GM18951 (cell line): ENCODE measurements around the gene CASP7.
A peak's percentile ranks its signal among the peaks of the same experiment; 100 is the strongest.

Experiments
- POLR2A ChIP-seq: IDR thresholded peaks from 4 replicates; pipeline ENCODE4 v1.6.1; 2011; ENCODE audit warnings: mild to moderate bottlenecking; ENCODE audit not compliant: insufficient read length, insufficient read depth; ENCODE audit errors: extremely low read depth
- in situ Hi-C: fragments of 300-500 bp; cut with MboI; formaldehyde crosslinking; loops from one replicate; pipeline ENCODE4 v1.12.0; 2022; ENCODE audit warnings: low sequenced_read_pairs, mixed read lengths, inconsistent platforms; ENCODE audit not compliant: unreplicated experiment

Gene CASP7

GRCh38 chr10:113679463-113680189 is at the start of gene CASP7:
CASP7 (plus strand) TSS chr10:113679912; CDS start chr10:113697494, 17,582 bp downstream.
- peak; percentile 73 for TF ChIP-seq POLR2A
- in situ Hi-C loops: no loop called here

- in situ Hi-C loops: no loop called here
- no peak for TF ChIP-seq POLR2A
Observed at GRCh38 chr10:113630929-113631533, 48.7 kb upstream of the CASP7 start.

- in situ Hi-C loops: no loop called here
- TF ChIP-seq POLR2A: no peak
Observed at GRCh38 chr10:113631684-113632367, 47.9 kb upstream of the CASP7 start.

GRCh38 chr10:113639966-113640365 is 39.7 kb upstream of the CASP7 start:
- in situ Hi-C loops: no loop called here
- TF ChIP-seq POLR2A: no peak

- no peak for TF ChIP-seq POLR2A
- in situ Hi-C loops: no loop called here
Observed at GRCh38 chr10:113641702-113642101, 38.0 kb upstream of the CASP7 start.

GRCh38 chr10:113643183-113643582 is 36.5 kb upstream of the CASP7 start:
- TF ChIP-seq POLR2A: no peak
- in situ Hi-C loops: no loop called here

GRCh38 chr10:113644185-113645120 is 35.3 kb upstream of the CASP7 start:
- in situ Hi-C loops: no loop called here
- no peak for TF ChIP-seq POLR2A

- TF ChIP-seq POLR2A: no peak
- in situ Hi-C loops: no loop called here
Observed at GRCh38 chr10:113646336-113647201, 33.1 kb upstream of the CASP7 start.

GRCh38 chr10:113647812-113648211 is 31.9 kb upstream of the CASP7 start:
- in situ Hi-C loops: no loop called here
- TF ChIP-seq POLR2A: no peak

GRCh38 chr10:113648478-113648877 is 31.2 kb upstream of the CASP7 start:
- in situ Hi-C loops: no loop called here
- no peak for TF ChIP-seq POLR2A

GRCh38 chr10:113650172-113650571 is 29.5 kb upstream of the CASP7 start:
- TF ChIP-seq POLR2A: no peak
- in situ Hi-C loops: no loop called here

- in situ Hi-C loops: no loop called here
- TF ChIP-seq POLR2A: no peak
Observed at GRCh38 chr10:113651021-113651420, 28.7 kb upstream of the CASP7 start.
